ENCODE results near the gene MCC.

MCC gene

DNA sequence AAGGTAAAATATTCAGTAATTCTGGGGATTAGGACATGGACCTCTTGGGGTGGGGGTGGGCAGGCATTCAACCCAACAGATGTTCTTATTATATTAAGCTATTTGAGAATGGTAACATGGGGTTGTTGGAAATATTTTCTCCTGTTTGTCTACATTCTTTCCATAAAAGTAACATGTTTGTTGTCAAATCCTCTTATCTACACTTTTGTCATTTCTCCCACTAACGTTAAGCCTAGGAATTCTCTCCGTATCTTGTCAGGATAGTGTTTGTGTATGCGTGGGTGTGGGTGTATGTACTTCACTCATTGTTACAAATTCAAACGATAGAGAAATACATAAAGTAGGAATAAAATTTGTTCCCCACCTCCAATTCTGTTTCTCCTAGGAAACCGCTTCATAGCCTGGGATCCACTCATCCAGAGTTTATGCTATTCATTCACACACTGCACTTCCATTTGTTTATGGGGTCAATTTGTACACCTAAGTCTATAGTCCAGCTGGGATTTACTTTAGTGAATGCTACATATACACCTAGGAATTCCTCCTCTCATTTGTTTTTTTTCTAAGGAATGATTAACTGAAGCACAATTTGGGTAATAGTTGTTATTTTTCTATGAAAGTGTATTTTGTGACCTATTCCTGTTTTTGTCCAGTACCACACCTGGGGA lies 294.8 kb downstream of the MCC start:
- TF ChIP-seq EP300 (IDR thresholded peaks at IDR 0.05; ENCODE audit: borderline replicate concordance) (no peak), FOXM1 (IDR thresholded peaks at IDR 0.05; ENCODE audit: borderline replicate concordance, low read depth) (no peak), TAF1 (IDR thresholded peaks at IDR 0.05; ENCODE audit: low read depth) (no peak), RAD21 (IDR thresholded peaks at IDR 0.05; ENCODE audit: low read depth) (no peak), CREB1 (IDR thresholded peaks at IDR 0.05; ENCODE audit: low read depth) (no peak)
- TF ChIP-seq, protein P1, sequence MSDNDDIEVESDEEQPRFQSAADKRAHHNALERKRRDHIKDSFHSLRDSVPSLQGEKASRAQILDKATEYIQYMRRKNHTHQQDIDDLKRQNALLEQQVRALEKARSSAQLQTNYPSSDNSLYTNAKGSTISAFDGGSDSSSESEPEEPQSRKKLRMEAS (IDR thresholded peaks at IDR 0.05) = no peak
- TF ChIP-seq, protein P2, sequence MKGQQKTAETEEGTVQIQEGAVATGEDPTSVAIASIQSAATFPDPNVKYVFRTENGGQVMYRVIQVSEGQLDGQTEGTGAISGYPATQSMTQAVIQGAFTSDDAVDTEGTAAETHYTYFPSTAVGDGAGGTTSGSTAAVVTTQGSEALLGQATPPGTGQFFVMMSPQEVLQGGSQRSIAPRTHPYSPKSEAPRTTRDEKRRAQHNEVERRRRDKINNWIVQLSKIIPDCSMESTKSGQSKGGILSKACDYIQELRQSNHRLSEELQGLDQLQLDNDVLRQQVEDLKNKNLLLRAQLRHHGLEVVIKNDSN (IDR thresholded peaks at IDR 0.05) = no peak
- TF ChIP-seq, protein P3, sequence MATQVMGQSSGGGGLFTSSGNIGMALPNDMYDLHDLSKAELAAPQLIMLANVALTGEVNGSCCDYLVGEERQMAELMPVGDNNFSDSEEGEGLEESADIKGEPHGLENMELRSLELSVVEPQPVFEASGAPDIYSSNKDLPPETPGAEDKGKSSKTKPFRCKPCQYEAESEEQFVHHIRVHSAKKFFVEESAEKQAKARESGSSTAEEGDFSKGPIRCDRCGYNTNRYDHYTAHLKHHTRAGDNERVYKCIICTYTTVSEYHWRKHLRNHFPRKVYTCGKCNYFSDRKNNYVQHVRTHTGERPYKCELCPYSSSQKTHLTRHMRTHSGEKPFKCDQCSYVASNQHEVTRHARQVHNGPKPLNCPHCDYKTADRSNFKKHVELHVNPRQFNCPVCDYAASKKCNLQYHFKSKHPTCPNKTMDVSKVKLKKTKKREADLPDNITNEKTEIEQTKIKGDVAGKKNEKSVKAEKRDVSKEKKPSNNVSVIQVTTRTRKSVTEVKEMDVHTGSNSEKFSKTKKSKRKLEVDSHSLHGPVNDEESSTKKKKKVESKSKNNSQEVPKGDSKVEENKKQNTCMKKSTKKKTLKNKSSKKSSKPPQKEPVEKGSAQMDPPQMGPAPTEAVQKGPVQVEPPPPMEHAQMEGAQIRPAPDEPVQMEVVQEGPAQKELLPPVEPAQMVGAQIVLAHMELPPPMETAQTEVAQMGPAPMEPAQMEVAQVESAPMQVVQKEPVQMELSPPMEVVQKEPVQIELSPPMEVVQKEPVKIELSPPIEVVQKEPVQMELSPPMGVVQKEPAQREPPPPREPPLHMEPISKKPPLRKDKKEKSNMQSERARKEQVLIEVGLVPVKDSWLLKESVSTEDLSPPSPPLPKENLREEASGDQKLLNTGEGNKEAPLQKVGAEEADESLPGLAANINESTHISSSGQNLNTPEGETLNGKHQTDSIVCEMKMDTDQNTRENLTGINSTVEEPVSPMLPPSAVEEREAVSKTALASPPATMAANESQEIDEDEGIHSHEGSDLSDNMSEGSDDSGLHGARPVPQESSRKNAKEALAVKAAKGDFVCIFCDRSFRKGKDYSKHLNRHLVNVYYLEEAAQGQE (IDR thresholded peaks at IDR 0.05; ENCODE audit: low read depth) = no peak

GRCh38 chr5:113192541-113192940 lies 295.7 kb downstream of the MCC start:
- TF ChIP-seq CREB1 (IDR thresholded peaks at IDR 0.05; ENCODE audit: low read depth) (no peak), TEAD4 (IDR thresholded peaks at IDR 0.05) (no peak)

DNA sequence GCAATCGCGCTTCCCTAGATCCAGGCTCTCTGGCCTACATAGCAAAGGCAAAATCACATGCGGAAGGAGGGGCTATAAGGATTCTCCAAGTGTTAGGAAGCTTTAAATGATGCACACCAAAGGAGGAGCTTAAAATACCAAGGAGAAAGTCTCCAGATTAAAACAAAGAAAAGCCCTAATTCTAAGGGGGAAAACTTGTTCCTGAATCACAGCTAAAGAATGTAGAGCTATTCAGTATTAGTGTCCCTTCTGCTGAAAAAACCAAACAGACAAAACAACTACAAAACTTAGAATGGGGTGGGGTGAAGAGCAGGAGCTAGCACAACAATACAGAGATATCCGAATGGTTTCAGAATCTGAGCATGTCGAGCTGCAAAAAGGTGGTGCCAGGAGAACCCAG lies 297.9 kb downstream of the MCC start:
- TF ChIP-seq CEBPB (IDR thresholded peaks at IDR 0.05) (no peak), EP300 (IDR thresholded peaks at IDR 0.05; ENCODE audit: borderline replicate concordance) (no peak), CREB1 (IDR thresholded peaks at IDR 0.05; ENCODE audit: low read depth) (no peak), NFIC (IDR thresholded peaks at IDR 0.05) (no peak), EGR1 (IDR thresholded peaks at IDR 0.05) (no peak), ZBTB7A (IDR thresholded peaks at IDR 0.05; ENCODE audit: low read depth) (no peak), TAF1 (IDR thresholded peaks at IDR 0.05; ENCODE audit: low read depth) (no peak), TCF12 (IDR thresholded peaks at IDR 0.05; ENCODE audit: low read depth) (no peak), RAD21 (IDR thresholded peaks at IDR 0.05; ENCODE audit: low read depth) (no peak)
- TF ChIP-seq, protein P2 (IDR thresholded peaks at IDR 0.05) = no peak
- TF ChIP-seq, protein P1 (IDR thresholded peaks at IDR 0.05) = no peak
- TF ChIP-seq, protein P3 (IDR thresholded peaks at IDR 0.05; ENCODE audit: low read depth) = no peak

GRCh38 chr5:113189291-113189690 lies 299.0 kb downstream of the MCC start:
- TF ChIP-seq TCF12 (IDR thresholded peaks at IDR 0.05; ENCODE audit: low read depth) = no peak

DNA sequence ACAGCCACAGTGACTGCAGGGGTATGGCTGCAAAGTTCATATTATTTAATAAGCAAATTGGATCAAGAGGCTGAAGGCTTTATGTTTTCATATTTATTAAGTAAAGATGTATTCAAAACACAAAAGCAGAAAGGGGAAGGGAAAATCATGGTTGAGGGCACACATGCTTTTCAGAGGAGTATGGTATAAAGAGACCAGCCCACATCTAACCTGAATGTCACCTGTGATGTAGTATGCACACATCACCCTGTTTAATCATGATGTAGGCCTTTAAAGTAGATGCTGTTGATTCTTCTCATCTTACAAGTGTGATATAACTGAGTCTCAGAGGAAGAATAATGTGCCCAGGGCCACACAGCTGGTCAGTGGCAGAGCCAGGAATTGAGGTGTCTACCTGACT lies 299.8 kb downstream of the MCC start:
- TF ChIP-seq, protein P2 (IDR thresholded peaks at IDR 0.05) = no peak

DNA sequence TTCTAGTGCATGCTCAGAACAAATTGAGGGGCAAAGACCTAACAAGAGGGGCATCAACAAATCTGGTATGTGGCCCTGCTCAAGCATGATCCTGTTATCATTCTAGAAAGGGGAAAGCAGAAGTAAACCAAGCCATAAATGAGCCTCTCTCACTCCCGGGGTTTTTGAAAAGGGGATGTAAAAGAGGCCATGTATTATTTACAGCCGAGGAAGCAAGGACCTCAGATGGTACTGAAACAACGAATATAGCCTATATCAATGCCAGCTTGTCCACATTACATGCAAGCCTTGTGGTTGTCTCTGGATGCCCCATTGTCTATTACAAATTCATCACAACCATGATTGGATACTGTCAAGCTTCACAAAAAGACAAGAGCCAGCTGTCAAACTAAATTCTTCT lies 300.3 kb downstream of the MCC start:
- no peak for TF ChIP-seq TEAD4 (IDR thresholded peaks at IDR 0.05)
- TF ChIP-seq EGR1 (IDR thresholded peaks at IDR 0.05) = no peak
- TF ChIP-seq, protein P3 (IDR thresholded peaks at IDR 0.05; ENCODE audit: low read depth) = no peak
- TF ChIP-seq RAD21 (IDR thresholded peaks at IDR 0.05; ENCODE audit: low read depth) = no peak
- TF ChIP-seq ZBTB7A (IDR thresholded peaks at IDR 0.05; ENCODE audit: low read depth) = no peak
- TF ChIP-seq FOXM1 (IDR thresholded peaks at IDR 0.05; ENCODE audit: borderline replicate concordance, low read depth) = no peak

Measured in Ishikawa (cell line).